Motor neuron (in vitro differentiated cells): ENCODE data around the gene RARB. TPM values are rescaled to one million over a fixed set of nuclear protein-coding genes. Genes with fewer than 3 reads are reported as not detected.

ENCODE experiments used
- ATAC-seq, 8 experiments: fragments of 200-7000 bp; cut with Tn5 transposase; replicated peaks in 6 of 8; 2 replicates each; pipeline ENCODE4 v1.8.0; 2021; ENCODE audit warnings: mild to moderate bottlenecking in 8 of 8, moderate library complexity in 8 of 8
- H3K27ac ChIP-seq, 2 donors: fragments of 250-450 bp; sonication (Bioruptor Pico); 2 replicates each; pipeline ENCODE4 v1.9.0; 2021; ENCODE audit warnings: antibody characterized with exemption in 2 of 2, mild to moderate bottlenecking in 2 of 2, moderate library complexity in 1 of 2
- H3K4me1 ChIP-seq, 2 donors: fragments of 250-450 bp; sonication (Bioruptor Pico); replicated peaks in 1 of 2; 2 replicates each; pipeline ENCODE4 v1.6.1; 2021; ENCODE audit warnings: antibody characterized with exemption in 2 of 2, mild to moderate bottlenecking in 2 of 2, moderate library complexity in 1 of 2
- H3K4me3 ChIP-seq, 5 donors: fragments of 250-450 bp; sonication (Bioruptor Pico); 2 replicates each; pipeline ENCODE4 v1.9.0; 2021; ENCODE audit warnings: antibody characterized with exemption in 5 of 5, mild to moderate bottlenecking in 5 of 5, moderate library complexity in 4 of 5
- WGBS, 10 experiments: fragments of 450-650 bp; shearing (Covaris generic); methylation state at CpG; one replicate each; pipeline ENCODE4 v1.0.0; 2022; 5-methylcytosine and 5-hydroxymethylcytosine counted together
- in situ Hi-C, 9 experiments: fragments of 400-800 bp; cut with MboI; loops; one replicate each; pipeline ENCODE4 v1.15.0; 2021; ENCODE audit warnings: low sequenced_read_pairs in 9 of 9, low pct_unique_long_range_greater_than_20kb in 2 of 9; ENCODE audit not compliant: unreplicated experiment in 9 of 9
- total RNA-seq, 8 experiments: library from RNA; unstranded; fragments of 300-600 nt; gene quantifications; 2 replicates each; pipeline versions ENCODE4 v1.2.3 to v1.2.4, GENCODE V29; 2022

The RARB gene
- total RNA-seq, 8 experiments from 2014 or later = 16.9 to 72.4 (median 31.3) TPM

GRCh38 chr3:25438791-25439555 lies 10.9 kb downstream of the RARB start:
- no peak for ATAC-seq
- peaks cover 45% of the 10 kb centered on the region in 2 donors for H3K4me1 ChIP-seq
- in situ Hi-C loops = loop anchor here in 1 of 9 experiments (25.0 kb wide), 1 partner anchor 477 kb away; no protein-coding TSS in a partner anchor
- 33 to 97% (median 81%) methylated on average over 1 to 5 of the region's 6 CpGs for WGBS, 10 experiments
- H3K4me3 ChIP-seq = no peak overlapping the region
- no peak overlapping the region for H3K27ac ChIP-seq

- no peak for ATAC-seq
- Histone ChIP-seq H3K4me1 (peaks cover 30 to 34% of the 10 kb centered on the region in 2 donors), H3K4me3 (no peak overlapping the region), H3K27ac (no peak overlapping the region)
- 79 to 100% (median 94%) methylated on average over 3 to 14 of the region's 17 CpGs; no CpG with 5 or more reads in 2 of the 10 experiments for WGBS, 10 experiments
- in situ Hi-C loops = loop anchor here in 1 of 9 experiments (25.0 kb wide), 1 partner anchor 479 kb away; no protein-coding TSS in a partner anchor
Observed at GRCh38 chr3:25441234-25441856, 13.3 kb downstream of the RARB start.

DNA sequence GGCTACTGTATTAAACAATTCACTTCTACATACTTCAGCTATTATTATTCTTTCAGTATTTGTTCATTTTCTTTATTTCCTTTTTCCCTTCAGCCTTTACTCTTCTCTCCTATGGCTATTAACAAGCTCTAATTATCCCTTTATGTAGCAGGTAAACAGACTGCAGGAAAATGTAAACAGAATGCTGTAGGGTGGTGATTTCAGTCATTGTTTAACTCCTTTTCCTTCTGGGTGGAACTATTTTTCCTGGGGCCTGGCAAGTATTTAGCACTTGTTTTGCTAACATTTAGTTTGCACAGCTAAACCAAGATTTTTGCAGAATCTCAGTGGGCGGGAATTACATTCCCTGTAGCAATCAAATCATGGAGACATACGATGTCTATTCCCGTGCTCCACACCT lies 14.4 kb downstream of the RARB start:
- Histone ChIP-seq H3K4me3 (no peak overlapping the region), H3K4me1 (peaks cover 18 to 23% of the 10 kb centered on the region in 2 donors), H3K27ac (no peak overlapping the region)
- ATAC-seq = peak in 2 of 8 experiments; percentile 25 to 26
- in situ Hi-C loops = loop anchor here in 1 of 9 experiments (25.0 kb wide), 1 partner anchor 480 kb away; no protein-coding TSS in a partner anchor
- WGBS, 10 experiments = 45 to 100% (median 100%) methylated on average over 1 to 3 of the region's 3 CpGs; no CpG with 5 or more reads in 1 of the 10 experiments

GRCh38 chr3:25444273-25444672 lies 16.2 kb downstream of the RARB start:
- H3K27ac ChIP-seq = no peak overlapping the region
- no peak overlapping the region for H3K4me3 ChIP-seq
- no peak for ATAC-seq
- in situ Hi-C loops = loop anchor here in 1 of 9 experiments (25.0 kb wide), 1 partner anchor 482 kb away; no protein-coding TSS in a partner anchor
- 7 to 100% (median 69%) methylated on average over 1 to 2 of the region's 2 CpGs; no CpG with 5 or more reads in 1 of the 10 experiments for WGBS, 10 experiments
- peaks cover 14 to 17% of the 10 kb centered on the region in 2 donors for H3K4me1 ChIP-seq

- no peak overlapping the region for H3K27ac ChIP-seq
- in situ Hi-C loops = loop anchor here in 1 of 9 experiments (25.0 kb wide), 1 partner anchor 483 kb away; no protein-coding TSS in a partner anchor
- 0 to 87% (median 59%) methylated on average over 1 to 4 of the region's 4 CpGs for WGBS, 10 experiments
- H3K4me1 ChIP-seq = peaks cover 16 to 19% of the 10 kb centered on the region in 2 donors
- ATAC-seq = peak in 4 of 8 experiments; percentile 22 to 73 (median 26)
- H3K4me3 ChIP-seq = no peak overlapping the region
Observed at GRCh38 chr3:25445731-25446130, 17.7 kb downstream of the RARB start.

- WGBS, 10 experiments = 80 to 100% (median 89%) methylated on average over 1 to 3 of the region's 3 CpGs; no CpG with 5 or more reads in 1 of the 10 experiments
- peaks cover 16 to 23% of the 10 kb centered on the region in 2 donors for H3K4me1 ChIP-seq
- ATAC-seq = no peak
- H3K27ac ChIP-seq = no peak overlapping the region
- in situ Hi-C loops = loop anchor here in 1 of 9 experiments (25.0 kb wide), 1 partner anchor 485 kb away; no protein-coding TSS in a partner anchor
- H3K4me3 ChIP-seq = no peak overlapping the region
Observed at GRCh38 chr3:25447285-25447684, 19.2 kb downstream of the RARB start.

DNA sequence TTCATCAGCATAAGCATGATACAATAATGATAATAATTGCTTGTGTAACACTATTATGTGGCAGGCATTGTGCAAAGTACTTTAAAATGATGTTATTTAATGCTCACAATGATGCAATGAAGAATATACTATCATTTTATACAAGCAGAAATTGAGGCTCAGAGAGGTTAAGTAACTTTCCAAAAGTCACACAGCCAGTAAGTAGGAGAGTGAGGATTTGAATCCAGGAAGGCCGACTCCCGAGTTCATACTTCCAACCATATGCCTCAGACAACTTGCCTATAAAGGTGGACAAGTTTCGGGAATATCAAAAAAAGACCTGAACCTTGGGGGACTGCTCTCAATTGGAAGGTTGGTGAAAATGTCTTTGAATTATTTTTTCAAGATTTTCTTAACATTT lies 19.9 kb downstream of the RARB start:
- no peak overlapping the region for H3K27ac ChIP-seq
- WGBS, 10 experiments = 83 to 100% (median 100%) methylated on average over 1 to 3 of the region's 3 CpGs; no CpG with 5 or more reads in 1 of the 10 experiments
- ATAC-seq = no peak
- no peak overlapping the region for H3K4me3 ChIP-seq
- in situ Hi-C loops = loop anchor here in 1 of 9 experiments (25.0 kb wide), 1 partner anchor 486 kb away; no protein-coding TSS in a partner anchor
- peaks cover 16 to 23% of the 10 kb centered on the region in 2 donors for H3K4me1 ChIP-seq

DNA sequence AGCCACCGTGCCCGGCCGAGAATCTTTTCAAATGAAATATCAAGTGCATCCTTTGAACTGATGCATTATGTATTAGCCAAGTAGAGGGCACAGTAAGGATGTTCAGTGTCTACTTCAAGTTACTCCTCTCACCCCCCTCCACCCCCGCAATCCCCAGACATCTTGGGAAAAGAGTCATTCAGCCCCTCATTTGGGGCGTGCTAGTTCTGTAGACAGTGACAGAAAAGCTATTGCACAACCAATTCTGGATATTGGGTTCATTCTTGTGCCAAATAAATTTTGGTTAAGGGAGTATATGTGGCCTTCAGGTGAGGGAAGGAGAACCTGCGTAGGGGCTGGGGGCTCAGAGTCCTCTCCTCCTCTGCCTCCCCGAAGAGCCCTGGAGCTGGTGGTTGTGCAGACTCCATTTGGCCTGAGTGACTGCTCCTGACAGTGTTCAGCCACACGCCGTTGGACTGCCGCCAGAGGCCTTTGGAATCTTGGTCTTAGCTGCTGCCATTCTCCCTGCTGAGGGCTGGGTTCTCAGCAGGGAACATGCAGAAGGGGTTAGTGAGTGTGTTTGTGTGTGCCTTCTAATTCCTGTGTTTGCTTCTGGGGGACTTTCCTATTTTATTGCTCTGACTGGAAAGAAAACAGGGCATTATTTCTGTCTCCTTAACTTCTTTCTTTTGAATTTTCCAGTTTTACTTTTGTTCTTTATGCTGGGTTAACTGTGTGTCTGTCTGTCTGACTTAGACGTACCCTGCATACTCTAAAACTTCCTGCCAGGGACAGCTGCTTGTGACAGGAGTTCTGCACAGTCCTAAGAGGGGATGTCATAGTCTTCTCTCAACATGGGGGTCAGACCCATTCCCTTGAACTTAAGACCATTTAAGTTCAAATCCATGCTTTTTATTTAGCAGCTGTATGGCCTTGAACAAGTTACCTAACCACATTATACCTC lies 21.0 kb downstream of the RARB start:
- peak overlapping the region in 1 of 2 donors; percentile 33 for H3K27ac ChIP-seq
- H3K4me1 ChIP-seq = peaks cover 25 to 29% of the 10 kb centered on the region in 2 donors
- 10 to 75% (median 38%) methylated on average over 1 to 4 of the region's 11 CpGs; no CpG with 5 or more reads in 2 of the 10 experiments for WGBS, 10 experiments
- ATAC-seq = peak; percentile 56 to 99 (median 84)
- in situ Hi-C loops = loop anchor here in 1 of 9 experiments (25.0 kb wide), 1 partner anchor 487 kb away; no protein-coding TSS in a partner anchor
- no peak overlapping the region for H3K4me3 ChIP-seq

GRCh38 chr3:25449857-25450256 lies 21.8 kb downstream of the RARB start:
- ATAC-seq = no peak
- WGBS, 10 experiments = 88 to 100% (median 96%) methylated on average over 3 to 6 of the region's 8 CpGs; no CpG with 5 or more reads in 1 of the 10 experiments
- in situ Hi-C loops = loop anchor here in 1 of 9 experiments (25.0 kb wide), 1 partner anchor 488 kb away; no protein-coding TSS in a partner anchor
- no peak overlapping the region for H3K27ac ChIP-seq
- H3K4me1 ChIP-seq = peaks cover 33 to 38% of the 10 kb centered on the region in 2 donors
- H3K4me3 ChIP-seq = no peak overlapping the region

DNA sequence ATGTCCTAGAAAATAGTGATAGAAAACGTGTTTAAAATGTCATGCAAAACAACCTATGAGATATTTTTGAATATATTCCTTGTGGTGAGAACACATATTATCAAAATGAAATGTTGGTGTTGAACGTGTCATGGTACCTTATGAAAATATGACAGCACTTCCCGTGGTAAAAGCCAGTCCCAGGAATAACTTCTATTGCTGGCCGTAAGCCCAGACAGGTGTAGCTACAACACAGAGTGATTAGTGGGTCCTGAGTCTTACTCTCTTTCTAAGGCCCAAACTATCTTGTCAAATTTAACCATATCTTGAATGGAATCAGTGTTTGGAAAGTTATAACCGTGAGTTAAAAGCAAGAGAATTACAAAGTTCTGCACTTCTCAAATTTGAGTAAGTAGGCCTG lies 24.1 kb downstream of the RARB start:
- in situ Hi-C loops = no loop called here
- Histone ChIP-seq H3K4me3 (no peak overlapping the region), H3K4me1 (peaks cover 42 to 45% of the 10 kb centered on the region in 2 donors), H3K27ac (no peak overlapping the region)
- ATAC-seq = no peak
- 57 to 95% (median 85%) methylated on average over 2 to 5 of the region's 5 CpGs; no CpG with 5 or more reads in 2 of the 10 experiments for WGBS, 10 experiments

DNA sequence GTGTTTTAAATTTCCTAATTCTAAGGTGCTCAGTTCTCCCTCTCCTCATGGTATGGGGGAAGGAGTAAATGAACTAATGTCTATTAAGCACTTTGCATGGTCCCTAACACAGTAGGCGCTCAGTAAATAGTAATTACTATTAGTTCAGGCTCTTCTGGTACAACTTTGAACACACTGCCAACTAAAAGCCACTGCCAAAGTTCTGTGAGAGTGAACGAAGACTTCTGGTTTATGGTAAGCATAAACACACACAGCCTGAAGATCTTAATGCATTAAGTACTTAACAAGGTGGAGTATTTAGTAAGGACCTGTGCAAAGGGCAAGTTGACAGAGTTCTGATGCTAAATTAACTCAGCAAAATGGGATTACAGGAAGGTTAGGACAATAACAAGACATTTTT lies 24.7 kb downstream of the RARB start:
- ATAC-seq = no peak
- WGBS, 10 experiments = 57 to 100% (median 90%) methylated on average over 1 to 2 of the region's 2 CpGs
- H3K4me3 ChIP-seq = no peak overlapping the region
- no peak overlapping the region for H3K27ac ChIP-seq
- peaks cover 45 to 50% of the 10 kb centered on the region in 2 donors for H3K4me1 ChIP-seq
- in situ Hi-C loops = no loop called here

- peak in 1 of 8 experiments; percentile 1 for ATAC-seq
- no peak overlapping the region for H3K4me3 ChIP-seq
- H3K27ac ChIP-seq = no peak overlapping the region
- 0 to 60% (median 31%) methylated on average over 1 to 4 of the region's 6 CpGs; no CpG with 5 or more reads in 4 of the 10 experiments for WGBS, 10 experiments
- peaks cover 51 to 57% of the 10 kb centered on the region in 2 donors for H3K4me1 ChIP-seq
- in situ Hi-C loops = no loop called here
Observed at GRCh38 chr3:25453619-25454004, 25.5 kb downstream of the RARB start.
